SK-N-DZ (cell line): ENCODE data around the gene AKAP8L.

ENCODE experiments used
- DNase-seq: peaks from one replicate; pipeline ENCODE4 v3.0.0-alpha.2; 2015; ENCODE audit warnings: low spot score

Gene AKAP8L

GRCh38 chr19:15448778-15449619, 30.2 kb upstream of the AKAP8L start:
- peak; percentile 19 for DNase-seq

GRCh38 chr19:15448044-15448777, 29.4 kb upstream of the AKAP8L start:
- no peak for DNase-seq

GRCh38 chr19:15447057-15447456, 28.3 kb upstream of the AKAP8L start:
- DNase-seq: no peak

- DNase-seq: no peak
These were observed 27.1 kb upstream of the AKAP8L start for GRCh38 chr19:15445807-15446376.

- no peak for DNase-seq
These were observed 26.4 kb upstream of the AKAP8L start for GRCh38 chr19:15445227-15445605.

- no peak for DNase-seq
These were observed 25.9 kb upstream of the AKAP8L start for GRCh38 chr19:15444505-15445226.

- no peak for DNase-seq
These were observed 25.1 kb upstream of the AKAP8L start for GRCh38 chr19:15443838-15444237.

- DNase-seq: no peak
These were observed 24.5 kb upstream of the AKAP8L start for GRCh38 chr19:15443325-15443724.

GRCh38 chr19:15442142-15442920, 23.5 kb upstream of the AKAP8L start:
- no peak for DNase-seq

GRCh38 chr19:15441317-15441716, 22.5 kb upstream of the AKAP8L start:
- no peak for DNase-seq

- DNase-seq: no peak
These were observed 21.2 kb upstream of the AKAP8L start for GRCh38 chr19:15439821-15440641.

- no peak for DNase-seq
These were observed 20.5 kb upstream of the AKAP8L start for GRCh38 chr19:15439078-15439799.

- no peak for DNase-seq
These were observed 19.8 kb upstream of the AKAP8L start for GRCh38 chr19:15438577-15438976.

GRCh38 chr19:15438124-15438496, 19.3 kb upstream of the AKAP8L start:
- DNase-seq: no peak

GRCh38 chr19:15437355-15438123, 18.8 kb upstream of the AKAP8L start:
- DNase-seq: no peak

GRCh38 chr19:15436826-15437110, 18.0 kb upstream of the AKAP8L start:
- DNase-seq: no peak

- no peak for DNase-seq
These were observed 17.4 kb upstream of the AKAP8L start for GRCh38 chr19:15436012-15436825.

GRCh38 chr19:15433519-15434069, 14.8 kb upstream of the AKAP8L start:
- no peak for DNase-seq
